GM19395 (cell line): ENCODE results near the gene FRMD4A.

Experiments used
- ATAC-seq: cut with Tn5 transposase; IDR thresholded peaks from one replicate; pipeline ENCODE4 v1.9.1; 2021; ENCODE audit warnings: mild to moderate bottlenecking, moderate library complexity; ENCODE audit not compliant: unreplicated experiment

Gene FRMD4A

GRCh38 chr10:13612654-13613373 is 717.9 kb downstream of the FRMD4A start:
- no peak for ATAC-seq

- no peak for ATAC-seq
These were observed 722.4 kb downstream of the FRMD4A start for GRCh38 chr10:13608246-13608853.

GRCh38 chr10:13604357-13605040 is 726.2 kb downstream of the FRMD4A start:
- no peak for ATAC-seq

GRCh38 chr10:13597909-13598308 is 732.8 kb downstream of the FRMD4A start:
- ATAC-seq: no peak

GRCh38 chr10:13594641-13595040 is 736.1 kb downstream of the FRMD4A start:
- ATAC-seq: no peak
